NCI-H748 treated with DMSO at 0.1 percent for 48 hours (cell line): ENCODE measurements around the gene SPATA18.
"Not testable (repeated sequence)": the region's sequence is repeated elsewhere in the genome, so short reads cannot be mapped to it uniquely, and the experiment has no call there.

Experiments used
- DNase-seq: peaks from one replicate; lab custom pipeline; 2025; lab: John Stamatoyannopoulos, UW

The SPATA18 gene

GRCh38 chr4:52106660-52107059, 55.6 kb downstream of the SPATA18 start:
- no peak for DNase-seq

- no peak for DNase-seq
These were observed 56.2 kb downstream of the SPATA18 start for GRCh38 chr4:52107336-52107735.

- DNase-seq, result no peak
These were observed 56.6 kb downstream of the SPATA18 start for GRCh38 chr4:52107745-52108144.

DNA sequence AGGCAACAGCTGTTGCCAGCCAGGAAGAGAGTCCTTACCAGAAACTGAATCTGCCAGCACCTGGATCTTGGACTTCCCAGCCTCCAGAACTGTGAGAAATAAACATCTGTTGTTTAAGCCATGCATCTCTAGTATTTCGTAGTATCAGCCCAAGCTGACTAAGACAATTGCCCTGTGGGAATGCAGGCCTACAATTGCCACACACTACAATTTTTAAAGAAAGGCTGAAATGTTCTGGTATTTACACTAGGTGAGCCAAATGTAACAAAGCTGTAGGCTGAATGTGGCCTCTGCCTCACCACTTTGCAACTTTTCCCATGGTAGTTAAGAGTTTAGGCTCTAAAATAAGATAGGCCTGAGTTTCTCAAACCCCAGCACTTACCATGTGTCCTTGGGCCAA, 59.1 kb downstream of the SPATA18 start:
- DNase-seq, result no peak

GRCh38 chr4:52111995-52112394, 60.9 kb downstream of the SPATA18 start:
- no peak for DNase-seq

- DNase-seq, result no peak
These were observed 61.3 kb downstream of the SPATA18 start for GRCh38 chr4:52112411-52112810.

DNA sequence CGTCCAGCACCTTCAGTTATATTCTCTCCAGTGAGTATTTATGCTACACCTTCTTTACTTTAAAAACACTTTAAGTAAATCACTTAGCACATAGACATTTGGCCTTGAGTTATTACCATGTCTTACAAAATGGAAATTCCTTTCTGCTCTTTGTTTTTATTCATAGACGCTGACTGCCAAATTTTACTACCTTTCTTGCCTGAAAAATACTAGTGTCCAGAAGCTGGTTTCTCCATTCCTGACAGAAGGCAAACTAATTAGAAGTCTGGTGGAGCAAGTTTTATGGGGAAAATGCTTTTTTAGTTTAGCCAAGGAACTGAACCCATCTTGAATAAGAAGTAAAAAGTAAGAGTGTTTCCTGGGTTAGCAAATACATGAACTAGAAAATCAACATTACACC, 65.5 kb downstream of the SPATA18 start:
- no peak for DNase-seq

DNA sequence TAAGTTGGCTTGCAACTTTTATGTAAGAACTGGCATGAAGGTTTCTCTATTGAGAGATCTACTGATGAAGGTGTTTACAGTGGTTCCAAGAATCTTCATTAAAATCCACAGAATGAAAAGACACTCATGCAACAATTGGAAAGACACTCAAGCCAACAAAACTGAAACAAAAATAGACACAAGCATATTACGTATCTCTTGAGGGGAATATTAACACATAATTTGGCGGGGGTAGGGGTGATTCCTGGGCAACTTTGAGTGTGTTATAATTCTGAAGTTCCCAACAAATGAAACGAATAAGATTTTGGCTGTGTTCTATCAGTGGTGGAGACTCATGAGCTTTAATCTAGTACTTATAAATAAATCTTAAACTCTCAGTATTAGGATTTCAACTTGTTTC, 75.1 kb downstream of the SPATA18 start:
- no peak for DNase-seq

- DNase-seq, result no peak
These were observed 75.9 kb downstream of the SPATA18 start for GRCh38 chr4:52126966-52127365.

DNA sequence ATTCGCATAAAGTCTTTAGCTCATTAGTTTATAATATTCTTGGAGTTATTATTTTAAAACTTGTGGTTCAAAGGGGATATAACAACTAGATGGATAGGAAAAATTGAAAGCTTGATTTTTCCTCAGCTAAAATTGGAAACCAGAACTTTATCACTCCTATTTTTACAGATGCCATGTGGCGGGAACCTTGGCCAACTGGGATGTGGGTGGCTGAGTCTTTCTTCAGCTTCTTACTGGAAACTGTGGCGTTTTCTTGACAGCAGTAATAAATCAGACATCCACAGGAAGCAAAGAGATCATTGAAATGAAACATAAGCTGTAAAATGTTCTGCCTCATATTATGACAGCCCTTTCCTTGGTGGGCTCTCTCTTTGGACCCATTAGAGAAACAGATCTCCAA, 84.1 kb downstream of the SPATA18 start:
- no peak for DNase-seq

- DNase-seq, result not testable (repeated sequence)
These were observed 86.0 kb downstream of the SPATA18 start for GRCh38 chr4:52137152-52137551.

DNA sequence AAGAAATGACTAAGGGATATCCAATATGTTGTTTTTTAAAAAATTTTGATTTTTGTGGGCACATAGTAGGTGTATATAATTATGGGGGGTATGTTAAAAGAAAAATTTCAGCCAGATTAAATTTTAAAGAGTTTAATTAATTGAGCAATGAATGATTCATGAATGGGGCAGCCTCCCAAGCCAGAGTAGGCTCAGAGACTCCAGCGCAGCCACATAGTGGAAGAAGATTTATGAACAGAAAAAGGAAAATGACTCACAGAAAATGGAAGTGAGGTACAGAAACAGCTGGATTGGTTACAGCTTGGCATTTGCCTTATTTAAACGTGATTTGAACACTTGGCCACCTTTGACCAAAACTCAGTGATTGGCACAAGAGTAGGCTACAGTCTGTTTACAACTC, 91.7 kb downstream of the SPATA18 start:
- DNase-seq, result no peak

- DNase-seq, result no peak
These were observed 92.7 kb downstream of the SPATA18 start for GRCh38 chr4:52143815-52144214.

- DNase-seq, result no peak
These were observed 93.3 kb downstream of the SPATA18 start for GRCh38 chr4:52144372-52144771.
